CMK (cell line): ENCODE measurements around the gene ABHD17A.

Source experiments
- DNase-seq: peaks from one replicate; pipeline ENCODE4 v3.0.0-alpha.2; 2010; ENCODE audit warnings: low read depth

The ABHD17A gene

GRCh38 chr19:1885398-1886119, at the start of gene ABHD17A:
Gene ABHD17A, minus strand, starts transcription at chr19:1885496. Its CDS starts 3,930 bp downstream, at chr19:1881566.
- peak; percentile 87 for DNase-seq

- no peak for DNase-seq
Measured at GRCh38 chr19:1933942-1934341, 48.6 kb upstream of the ABHD17A start.

DNA sequence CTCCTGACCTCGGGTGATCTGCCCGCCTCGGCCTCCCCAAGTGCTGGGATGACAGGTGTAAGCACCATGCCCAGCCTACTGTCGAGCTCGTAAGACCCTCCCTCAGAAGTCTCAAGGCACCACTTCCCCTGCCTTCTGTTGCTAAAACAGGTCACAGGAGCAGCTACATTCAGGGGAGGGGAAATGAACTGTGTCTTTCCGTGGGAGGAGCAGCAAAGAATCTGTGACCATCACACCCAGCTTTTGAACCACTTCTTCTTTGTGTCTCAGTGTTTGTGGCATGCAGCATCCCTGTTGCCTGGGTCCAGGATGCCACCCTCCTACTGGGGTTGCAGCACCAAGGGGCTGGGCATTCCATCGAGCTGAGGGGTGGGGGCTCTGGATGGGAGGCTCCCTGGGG, 47.9 kb upstream of the ABHD17A start:
- no peak for DNase-seq

DNA sequence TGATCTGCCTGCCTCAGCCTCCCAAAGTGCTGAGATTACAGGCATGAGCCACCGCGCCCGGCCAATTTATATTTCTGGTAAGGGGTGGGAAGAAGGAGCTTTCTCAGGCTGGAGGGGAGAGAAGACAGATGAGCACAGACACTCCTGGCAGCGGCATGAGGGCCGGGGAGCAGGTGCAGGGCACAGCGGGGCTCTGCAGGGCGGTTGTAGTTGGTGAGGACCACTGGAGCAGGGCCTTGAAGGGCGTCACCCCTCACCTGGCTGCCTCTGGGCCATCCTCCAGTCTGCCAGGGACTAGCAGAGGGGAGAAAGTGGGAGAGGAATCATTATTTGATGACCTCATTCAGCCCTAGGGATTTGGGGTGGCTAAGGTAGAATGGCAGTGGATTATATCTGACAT, 47.1 kb upstream of the ABHD17A start:
- DNase-seq, result no peak

DNA sequence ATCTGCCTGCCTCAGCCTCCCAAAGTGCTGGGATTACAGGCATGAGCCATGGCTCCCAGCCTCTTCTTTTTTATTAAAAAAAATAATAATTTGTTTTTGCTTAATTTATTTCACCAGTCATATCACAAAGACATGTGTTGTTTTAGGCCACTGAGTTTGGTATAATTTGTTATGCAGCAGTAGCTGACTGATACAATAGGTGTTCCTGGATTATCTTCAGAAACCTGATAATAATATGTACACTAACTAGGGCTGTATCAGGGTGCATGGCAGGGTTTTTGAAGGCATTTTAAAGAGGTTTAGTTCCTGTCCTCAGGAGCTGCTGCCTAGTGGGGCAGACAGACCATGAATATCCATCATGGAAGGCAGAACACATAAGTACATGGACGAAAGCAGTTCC, 46.1 kb upstream of the ABHD17A start:
- DNase-seq, result no peak

DNA sequence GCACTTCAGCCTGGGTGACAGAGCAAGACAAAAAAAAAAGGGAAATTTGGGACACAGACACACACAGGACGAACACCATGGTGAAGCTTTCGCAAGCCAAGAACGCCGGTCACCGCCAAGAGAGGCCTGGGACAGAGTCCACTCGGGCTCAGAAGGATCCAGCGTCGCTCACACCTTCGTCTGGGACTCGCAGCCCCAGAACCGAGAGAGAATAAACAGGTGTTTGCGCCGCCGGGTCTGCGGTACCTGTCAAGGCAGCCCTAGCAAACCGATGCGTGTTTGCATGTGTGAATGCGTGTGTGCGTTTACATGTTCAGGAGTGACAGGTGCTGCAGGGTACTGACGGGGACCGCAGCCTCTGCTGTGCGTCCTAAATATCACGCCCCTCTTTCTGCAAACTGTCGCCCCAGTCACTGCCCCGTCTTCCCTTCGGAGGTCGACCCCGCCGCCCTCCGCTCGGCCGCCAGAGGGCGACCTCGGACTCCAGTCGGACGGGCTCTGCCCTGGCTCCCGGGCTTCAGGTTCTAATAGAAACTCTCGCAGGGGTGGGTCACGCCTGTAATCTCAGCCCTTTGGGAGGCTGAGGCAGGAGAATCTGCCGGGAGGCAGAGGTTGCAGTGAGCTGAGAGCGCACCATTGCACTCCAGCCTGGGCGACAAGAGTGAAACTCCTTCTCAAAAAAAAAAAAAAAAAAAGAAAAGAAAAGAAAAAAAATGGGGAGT, 43.9 kb upstream of the ABHD17A start:
- no peak for DNase-seq

DNA sequence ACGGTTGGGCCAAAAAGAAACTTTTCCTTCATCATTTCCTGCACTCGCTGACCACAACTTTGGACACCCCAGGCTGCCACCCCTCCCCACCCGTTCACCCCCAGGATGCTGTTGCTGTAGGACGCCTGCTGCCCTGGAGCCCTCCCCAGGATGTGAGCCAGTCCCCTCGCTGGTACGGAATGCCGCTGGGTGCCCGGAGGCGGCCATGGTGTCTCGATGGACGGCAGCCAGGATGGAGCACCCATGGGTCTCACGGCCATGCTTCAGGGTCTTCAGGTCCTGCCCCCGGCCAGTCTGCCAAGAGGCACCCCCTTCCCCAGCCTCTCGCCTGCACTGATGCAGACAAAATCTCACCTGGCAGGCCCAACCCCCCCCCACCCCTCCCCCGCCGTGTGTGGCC, 40.2 kb upstream of the ABHD17A start:
- no peak for DNase-seq

GRCh38 chr19:1924320-1924961, 39.1 kb upstream of the ABHD17A start:
- DNase-seq, result no peak

- no peak for DNase-seq
Measured at GRCh38 chr19:1923319-1923718, 38.0 kb upstream of the ABHD17A start.

DNA sequence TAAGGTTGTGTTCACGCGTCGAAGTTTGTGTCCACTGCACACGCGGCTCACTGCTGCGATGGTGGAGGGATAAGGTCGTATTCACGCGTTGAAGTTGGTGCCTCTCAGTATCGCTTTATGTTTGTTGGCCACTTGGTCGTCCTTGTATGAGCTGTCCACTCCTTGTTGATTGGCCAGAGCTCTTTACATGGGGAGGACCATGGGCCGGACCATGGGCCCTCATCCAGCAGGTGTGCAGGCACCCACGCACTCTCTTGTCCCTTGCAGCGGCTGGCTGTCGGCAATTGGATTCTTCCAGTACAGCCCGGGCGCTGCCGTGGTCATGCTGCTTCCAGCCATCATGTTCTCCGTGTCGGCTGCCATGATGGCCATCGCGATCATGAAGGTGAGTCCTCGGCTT, 37.5 kb upstream of the ABHD17A start:
- DNase-seq, result no peak

- no peak for DNase-seq
Measured at GRCh38 chr19:1921825-1922224, 36.5 kb upstream of the ABHD17A start.

DNA sequence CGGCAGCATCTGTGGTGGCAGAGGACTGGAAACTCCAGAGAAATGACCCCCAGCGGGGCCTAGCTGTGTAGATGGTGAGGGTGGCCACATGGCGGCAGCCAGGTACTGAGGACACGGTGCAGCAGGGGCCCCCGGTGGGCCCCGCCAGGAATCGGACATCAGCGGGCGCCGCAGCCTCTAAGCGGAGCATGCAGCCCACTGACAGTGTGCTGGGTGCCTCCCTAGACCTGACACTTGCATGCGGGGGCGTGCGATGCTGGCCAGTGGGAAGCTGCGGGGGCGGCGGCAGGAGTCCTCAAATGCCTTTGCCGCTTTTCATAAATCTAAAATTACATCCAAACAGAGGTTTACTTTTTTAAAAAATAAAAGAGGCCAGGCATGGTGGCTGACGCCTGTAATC, 36.0 kb upstream of the ABHD17A start:
- no peak for DNase-seq

DNA sequence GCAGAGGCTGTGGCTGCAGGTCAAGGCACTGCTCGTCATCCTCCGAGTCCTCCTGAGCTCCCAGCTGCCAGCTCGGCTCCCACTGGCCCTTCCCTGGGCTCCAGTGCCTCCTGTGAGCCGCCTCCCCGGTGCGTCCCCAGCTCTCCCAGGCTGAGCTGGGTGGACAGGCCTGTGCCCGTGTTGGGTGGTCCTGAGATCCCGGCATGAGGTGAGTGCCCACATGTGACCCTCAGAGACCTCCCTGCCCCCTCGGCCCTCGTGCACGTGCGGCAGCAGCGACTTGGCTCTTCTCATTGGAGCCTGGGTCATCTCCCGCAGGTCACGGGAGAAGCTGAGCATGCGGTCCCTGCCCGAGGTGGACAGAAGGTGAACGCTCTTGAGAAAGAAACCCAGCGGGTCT, 35.3 kb upstream of the ABHD17A start:
- no peak for DNase-seq

GRCh38 chr19:1918975-1919374, 33.7 kb upstream of the ABHD17A start:
- no peak for DNase-seq

DNA sequence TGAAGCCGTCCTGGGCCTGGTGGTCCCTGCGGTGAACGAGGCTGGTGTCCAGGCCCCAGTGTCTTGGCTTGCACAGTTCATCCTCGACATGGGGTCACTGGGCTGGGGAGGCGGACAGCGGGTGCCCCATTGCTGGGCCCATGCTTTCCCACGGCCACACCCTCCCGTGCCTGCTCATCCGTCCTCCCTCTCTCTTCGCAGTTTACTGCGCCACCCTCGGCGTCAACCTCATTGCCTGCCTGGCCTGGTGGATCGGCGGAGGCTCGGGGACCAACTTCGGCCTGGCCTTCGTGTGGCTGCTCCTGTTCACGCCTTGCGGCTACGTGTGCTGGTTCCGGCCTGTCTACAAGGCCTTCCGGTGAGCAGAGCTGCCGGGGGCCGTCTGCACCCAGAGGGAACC, 32.6 kb upstream of the ABHD17A start:
- DNase-seq, result no peak

DNA sequence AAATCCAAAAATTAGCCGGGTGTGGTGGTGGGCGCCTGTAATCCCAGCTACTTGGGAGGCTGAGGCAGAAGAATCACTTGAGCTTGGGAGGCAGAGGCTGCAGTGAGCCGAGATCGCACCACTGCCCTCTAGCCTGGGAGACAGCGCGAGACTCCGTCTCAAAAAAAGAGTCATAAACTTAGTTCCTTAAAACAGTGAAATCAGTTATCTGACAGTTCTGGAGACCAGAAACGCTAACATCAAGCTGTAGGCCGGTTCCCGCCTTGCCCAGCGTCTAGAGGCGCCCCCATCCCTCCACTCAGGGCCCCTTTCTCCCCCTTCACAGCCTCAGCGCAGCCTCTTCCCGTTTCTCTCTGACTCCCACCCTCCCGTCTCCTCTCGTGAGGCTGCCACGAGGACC, 31.9 kb upstream of the ABHD17A start:
- no peak for DNase-seq

- no peak for DNase-seq
Measured at GRCh38 chr19:1914826-1915341, 29.6 kb upstream of the ABHD17A start.

DNA sequence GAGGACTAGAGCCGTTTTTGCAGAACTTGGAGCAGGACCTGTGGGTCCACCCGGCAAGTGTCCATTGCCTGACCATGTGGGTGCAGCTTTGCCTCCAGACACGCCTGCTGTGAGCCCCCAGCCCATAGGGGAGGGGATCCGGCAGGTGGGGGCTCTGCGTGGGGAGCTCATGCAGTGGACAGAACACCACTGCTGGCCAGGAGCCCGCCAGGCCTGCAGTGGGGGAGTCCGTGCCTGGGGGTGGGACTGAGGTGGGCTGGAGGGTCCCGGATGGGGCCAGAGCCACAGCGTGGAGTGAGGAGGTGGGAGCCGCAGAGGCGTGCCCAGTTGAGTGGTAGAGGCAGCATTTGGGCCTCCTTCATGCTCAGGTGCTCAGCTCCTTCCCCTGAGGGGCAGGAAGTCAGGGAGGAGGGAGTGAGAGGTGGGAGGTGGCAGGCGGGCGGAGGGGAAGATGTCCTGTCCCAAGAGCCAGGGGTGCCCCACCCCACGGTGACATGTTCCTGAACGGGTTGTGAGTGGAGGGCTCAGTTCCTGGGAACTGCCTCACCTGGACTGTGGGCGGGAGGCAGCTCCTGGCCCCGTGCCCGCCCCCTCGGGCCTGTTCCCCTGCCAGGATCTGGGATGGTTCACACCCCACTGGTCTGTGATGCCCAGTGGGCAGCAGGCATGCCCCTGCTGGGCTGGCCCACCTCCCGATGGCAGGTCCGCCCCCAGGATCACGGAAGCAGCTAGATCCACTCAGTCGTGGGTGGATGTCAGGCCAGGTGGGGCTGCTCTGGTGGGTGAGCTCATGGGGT, 28.7 kb upstream of the ABHD17A start:
- no peak for DNase-seq

DNA sequence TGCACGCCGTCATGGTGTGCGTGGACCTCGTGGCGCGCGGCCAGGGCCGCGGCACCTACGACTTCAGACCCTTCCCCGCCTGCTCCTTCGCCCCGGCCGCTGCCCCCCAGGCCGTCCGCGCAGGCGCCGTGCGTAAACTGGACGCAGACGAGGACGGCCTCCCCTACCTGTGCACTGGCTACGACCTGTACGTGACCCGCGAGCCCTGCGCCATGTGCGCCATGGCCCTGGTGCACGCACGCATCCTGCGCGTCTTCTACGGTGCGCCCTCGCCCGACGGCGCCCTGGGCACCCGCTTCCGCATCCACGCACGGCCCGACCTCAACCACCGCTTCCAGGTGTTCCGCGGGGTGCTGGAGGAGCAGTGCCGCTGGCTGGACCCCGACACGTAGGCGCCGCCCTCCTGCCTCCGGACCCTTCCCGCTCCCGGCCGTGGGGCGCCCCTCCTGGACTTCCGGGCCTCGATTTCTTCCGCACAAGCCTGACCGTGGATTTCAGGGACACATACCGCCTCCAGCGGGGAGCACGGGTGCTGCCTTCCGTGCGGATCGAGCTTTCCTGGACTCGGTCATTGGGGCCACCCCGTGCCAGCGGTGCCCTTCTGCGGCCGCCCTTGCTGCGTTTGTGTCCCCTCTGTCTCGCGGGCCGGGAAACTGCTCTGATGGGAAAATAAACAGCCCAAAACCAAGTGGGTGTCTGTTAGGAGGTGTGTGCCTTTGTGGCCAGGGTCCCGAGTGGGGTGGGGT, 27.6 kb upstream of the ABHD17A start:
- no peak for DNase-seq

- DNase-seq, result no peak
Measured at GRCh38 chr19:1911995-1912394, 26.7 kb upstream of the ABHD17A start.

- no peak for DNase-seq
Measured at GRCh38 chr19:1911098-1911497, 25.8 kb upstream of the ABHD17A start.

DNA sequence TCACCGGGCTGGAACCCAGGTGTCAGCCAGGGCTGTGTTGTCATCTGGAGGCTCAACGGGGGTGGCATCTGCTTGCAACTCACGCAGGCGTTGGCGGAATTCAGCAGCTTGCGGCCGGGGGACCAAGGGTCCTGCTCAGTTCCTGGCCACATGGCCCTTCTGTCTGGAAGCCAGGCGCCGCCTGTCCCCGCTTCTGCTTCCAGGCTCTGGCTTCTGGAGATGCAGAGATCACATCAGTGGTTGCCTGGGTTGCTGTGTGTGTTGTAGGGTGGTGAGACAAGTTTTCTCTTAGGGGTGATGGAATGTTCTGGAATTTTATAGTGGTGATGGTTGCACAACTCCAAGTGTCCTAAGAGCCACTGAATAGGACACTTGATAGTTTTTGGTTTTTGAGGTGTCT, 24.9 kb upstream of the ABHD17A start:
- no peak for DNase-seq
